ENCODE data around the gene HMGB2.

Gene HMGB2

DNA sequence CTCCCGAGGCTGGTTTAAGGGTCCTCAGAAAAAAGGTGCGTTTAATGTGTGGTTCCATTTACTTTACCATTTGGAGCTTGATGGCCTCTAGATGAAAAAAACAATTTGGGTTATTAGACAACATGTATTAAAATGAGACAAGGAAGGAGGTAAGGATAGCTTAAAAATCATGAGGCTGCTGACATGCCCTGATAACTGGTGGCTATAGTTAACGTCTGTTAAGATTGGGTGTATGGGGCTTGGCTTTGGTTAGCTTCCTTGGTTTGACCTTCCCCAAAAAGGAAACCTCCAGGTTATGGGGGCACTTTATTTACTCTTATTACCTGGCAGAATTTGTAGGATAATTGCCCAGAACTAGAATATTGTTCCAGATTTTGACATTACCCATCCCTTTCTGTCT is 51.5 kb downstream of the HMGB2 start:
- DNase-seq: no peak

- DNase-seq: no peak
These were observed 51.9 kb downstream of the HMGB2 start for GRCh38 chr4:173282256-173282562.

- no peak for DNase-seq
These were observed 52.5 kb downstream of the HMGB2 start for GRCh38 chr4:173281406-173282255.
